ENCODE data around the gene FAM110A.

DNA sequence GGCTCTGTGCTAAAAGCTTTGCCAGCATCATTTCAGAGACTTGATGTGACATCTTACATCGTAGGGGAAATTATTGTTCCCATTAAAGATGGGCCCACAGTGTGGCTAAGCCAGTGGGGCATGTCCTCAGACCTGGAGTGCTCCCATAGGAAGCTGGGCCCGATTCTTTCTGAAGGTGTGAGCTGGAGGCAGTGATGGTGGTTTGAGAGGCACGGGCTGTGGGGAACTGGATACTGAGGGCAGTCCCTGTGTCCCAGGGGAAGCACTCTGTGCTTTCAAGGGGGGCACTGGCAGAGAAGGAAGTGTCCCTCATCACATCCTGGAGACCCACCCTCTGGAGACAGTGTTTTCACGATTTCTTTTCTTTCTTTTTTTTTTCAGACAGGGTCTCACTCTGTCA lies 8.6 kb upstream of the FAM110A start:
- TF ChIP-seq CTCF (IDR thresholded peaks at IDR 0.05) (no peak), EZH2 (IDR thresholded peaks at IDR 0.05; ENCODE audit: borderline replicate concordance, insufficient read depth, low read depth, low read length, poor library complexity, severe bottlenecking) (no peak)

Measured in B cell (primary cell).